Measurements from ENCODE around the gene OAS3.

DNA sequence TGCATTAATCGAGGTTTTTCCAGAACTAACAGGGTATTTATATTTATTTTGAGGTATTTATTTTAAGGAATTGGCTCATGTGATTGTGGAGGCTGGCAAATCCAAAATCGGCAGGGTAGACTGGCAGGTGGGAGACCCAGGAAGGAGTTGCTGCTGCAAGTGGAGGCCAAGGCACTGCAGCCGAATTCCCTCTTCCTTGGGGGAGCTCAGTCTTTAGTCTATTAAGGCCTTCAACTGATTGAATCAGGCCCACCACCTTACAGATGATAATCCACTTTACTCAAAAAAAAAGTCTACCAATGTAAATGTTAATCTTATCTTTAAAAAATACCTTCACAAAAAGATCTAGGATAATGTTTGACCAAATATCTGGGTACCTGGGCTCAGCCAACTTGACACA lies 38.9 kb downstream of the OAS3 start:
- TF ChIP-seq MCM3 (IDR thresholded peaks at IDR 0.05), result no peak
- TF ChIP-seq, protein P1, sequence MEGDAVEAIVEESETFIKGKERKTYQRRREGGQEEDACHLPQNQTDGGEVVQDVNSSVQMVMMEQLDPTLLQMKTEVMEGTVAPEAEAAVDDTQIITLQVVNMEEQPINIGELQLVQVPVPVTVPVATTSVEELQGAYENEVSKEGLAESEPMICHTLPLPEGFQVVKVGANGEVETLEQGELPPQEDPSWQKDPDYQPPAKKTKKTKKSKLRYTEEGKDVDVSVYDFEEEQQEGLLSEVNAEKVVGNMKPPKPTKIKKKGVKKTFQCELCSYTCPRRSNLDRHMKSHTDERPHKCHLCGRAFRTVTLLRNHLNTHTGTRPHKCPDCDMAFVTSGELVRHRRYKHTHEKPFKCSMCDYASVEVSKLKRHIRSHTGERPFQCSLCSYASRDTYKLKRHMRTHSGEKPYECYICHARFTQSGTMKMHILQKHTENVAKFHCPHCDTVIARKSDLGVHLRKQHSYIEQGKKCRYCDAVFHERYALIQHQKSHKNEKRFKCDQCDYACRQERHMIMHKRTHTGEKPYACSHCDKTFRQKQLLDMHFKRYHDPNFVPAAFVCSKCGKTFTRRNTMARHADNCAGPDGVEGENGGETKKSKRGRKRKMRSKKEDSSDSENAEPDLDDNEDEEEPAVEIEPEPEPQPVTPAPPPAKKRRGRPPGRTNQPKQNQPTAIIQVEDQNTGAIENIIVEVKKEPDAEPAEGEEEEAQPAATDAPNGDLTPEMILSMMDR (IDR thresholded peaks at IDR 0.05 in 2 of 3, conservative IDR thresholded peaks at IDR 0.05 in 1 of 3; ENCODE audit: insufficient read depth in 2 of 3, low read depth in 1 of 3, low read length in 3 of 3), result no peak
- TF ChIP-seq NFE2L1 (tag; IDR thresholded peaks at IDR 0.05; ENCODE audit: borderline replicate concordance, low read depth), result no peak
